ENCODE data around the gene CFAP126. TPM values are rescaled to one million over a fixed set of nuclear protein-coding genes. Genes with fewer than 3 reads are reported as not detected.

CFAP126 gene
- total and polyA plus RNA-seq, 11 donors: not detected

- Histone ChIP-seq H3K9me3 (no peaks in the 10 kb centered on the region), H3K4me3 (no peak overlapping the region), H3K4me1 (peaks cover 0 to 9% (median 0%) of the 10 kb centered on the region in 12 donors), H3K27me3 (no peaks in the 10 kb centered on the region), H3K27ac (no peak overlapping the region), H3K36me3 (no peaks in the 10 kb centered on the region)
- intact Hi-C loops (cut with DNase I): loop anchor here in 2 of 10 donors (5.0 to 10.0 kb wide), 2 partner anchors 53 to 71 kb away; partner anchors contain the start of gene MPZ (in 1 of the 2)
- ATAC-seq: no peak
- no peak for DNase-seq
- 86 to 97% (median 88%) methylated on average over 4 to 5 of the region's 5 CpGs for WGBS, 4 donors
- TF ChIP-seq POLR2A (IDR thresholded peaks at IDR 0.05) (no peak), CTCF (IDR thresholded peaks at IDR 0.05) (no peak)
Observed at GRCh38 chr1:161378014-161378413, 10.3 kb upstream of the CFAP126 start.

GRCh38 chr1:161374373-161374772, 6.7 kb upstream of the CFAP126 start:
- TF ChIP-seq POLR2A (IDR thresholded peaks at IDR 0.05) (no peak), CTCF (IDR thresholded peaks at IDR 0.05) (no peak)
- Histone ChIP-seq H3K4me3 (no peak overlapping the region), H3K27ac (no peak overlapping the region), H3K27me3 (no peaks in the 10 kb centered on the region), H3K4me1 (peaks cover 0 to 4% (median 0%) of the 10 kb centered on the region in 12 donors), H3K9me3 (no peaks in the 10 kb centered on the region), H3K36me3 (no peaks in the 10 kb centered on the region)
- 38 to 50% (median 49%) methylated on average over 2 of the region's 2 CpGs for WGBS, 4 donors
- ATAC-seq (no peak), DNase-seq (no peak)
- intact Hi-C loops (cut with DNase I): loop anchor here in 1 of 10 donors (5.0 to 10.0 kb wide), 2 partner anchors 50 to 142 kb away; no protein-coding TSS in a partner anchor

- Histone ChIP-seq H3K4me1 (no peaks in the 10 kb centered on the region), H3K27me3 (no peaks in the 10 kb centered on the region), H3K36me3 (no peaks in the 10 kb centered on the region), H3K27ac (no peak overlapping the region), H3K9me3 (no peaks in the 10 kb centered on the region), H3K4me3 (no peak overlapping the region)
- DNase-seq (no peak), ATAC-seq (no peak)
- intact Hi-C loops (cut with DNase I): loop anchor here in 1 of 10 donors (5.0 to 10.0 kb wide), 2 partner anchors 49 to 141 kb away; no protein-coding TSS in a partner anchor
- TF ChIP-seq POLR2A (IDR thresholded peaks at IDR 0.05) (no peak), CTCF (IDR thresholded peaks at IDR 0.05) (no peak)
Observed at GRCh38 chr1:161373442-161373841, 5.8 kb upstream of the CFAP126 start.

- no peaks in the 10 kb centered on the region for H3K9me3 ChIP-seq
- DNase-seq (no peak), ATAC-seq (no peak)
- H3K4me1 ChIP-seq: peaks cover 0 to 15% (median 5%) of the 10 kb centered on the region in 12 donors
- H3K4me3 ChIP-seq: no peak overlapping the region
- H3K36me3 ChIP-seq: peaks cover 0 to 47% (median 25%) of the 10 kb centered on the region in 9 donors
- TF ChIP-seq CTCF (IDR thresholded peaks at IDR 0.05) (no peak), POLR2A (IDR thresholded peaks at IDR 0.05) (no peak)
- intact Hi-C loops (cut with DNase I): loop anchor here in 2 of 10 donors (5.0 to 10.0 kb wide), 2 partner anchors 50 to 138 kb away; partner anchors contain the start of genes TOMM40L (in 2 of the 2) and SDHC (in 1 of the 2)
- no peaks in the 10 kb centered on the region for H3K27me3 ChIP-seq
- no peak overlapping the region for H3K27ac ChIP-seq
Observed at GRCh38 chr1:161365207-161365606, 2.5 kb downstream of the CFAP126 start.

Measured in heart left ventricle (tissue), 16 donors.